HG02798 (cell line): Measurements from ENCODE around the gene CNTNAP2.
A peak's percentile ranks its signal among the peaks of the same experiment; 100 is the strongest.

Experiments used
- ATAC-seq: cut with Tn5 transposase; IDR thresholded peaks from one replicate; pipeline ENCODE4 v1.9.1; 2021; ENCODE audit warnings: mild to moderate bottlenecking; ENCODE audit not compliant: unreplicated experiment, poor library complexity

Gene CNTNAP2

GRCh38 chr7:147915781-147916180, 1799.2 kb downstream of the CNTNAP2 start:
- no peak for ATAC-seq

GRCh38 chr7:147916573-147916972, 1800.0 kb downstream of the CNTNAP2 start:
- no peak for ATAC-seq

GRCh38 chr7:147923841-147924240, 1807.2 kb downstream of the CNTNAP2 start:
- ATAC-seq = no peak

GRCh38 chr7:147937428-147937827, 1820.8 kb downstream of the CNTNAP2 start:
- no peak for ATAC-seq

- ATAC-seq = no peak
Observed at GRCh38 chr7:147941381-147941780, 1824.8 kb downstream of the CNTNAP2 start.

- ATAC-seq = no peak
Observed at GRCh38 chr7:147944321-147944720, 1827.7 kb downstream of the CNTNAP2 start.

GRCh38 chr7:147952918-147953317, 1836.3 kb downstream of the CNTNAP2 start:
- ATAC-seq = no peak

- ATAC-seq = no peak
Observed at GRCh38 chr7:147968046-147968610, 1851.5 kb downstream of the CNTNAP2 start.

- ATAC-seq = no peak
Observed at GRCh38 chr7:147971606-147972110, 1855.1 kb downstream of the CNTNAP2 start.

- no peak for ATAC-seq
Observed at GRCh38 chr7:147978201-147978600, 1861.6 kb downstream of the CNTNAP2 start.

- ATAC-seq = no peak
Observed at GRCh38 chr7:147978651-147979050, 1862.0 kb downstream of the CNTNAP2 start.

- peak; percentile 83 for ATAC-seq
Observed at GRCh38 chr7:147980826-147981813, 1864.5 kb downstream of the CNTNAP2 start.

- ATAC-seq = no peak
Observed at GRCh38 chr7:147982307-147982706, 1865.7 kb downstream of the CNTNAP2 start.

GRCh38 chr7:147984265-147984664, 1867.7 kb downstream of the CNTNAP2 start:
- ATAC-seq = no peak

GRCh38 chr7:147990079-147990478, 1873.5 kb downstream of the CNTNAP2 start:
- ATAC-seq = no peak

- ATAC-seq = no peak
Observed at GRCh38 chr7:147990942-147991341, 1874.3 kb downstream of the CNTNAP2 start.

- ATAC-seq = no peak
Observed at GRCh38 chr7:147992698-147993097, 1876.1 kb downstream of the CNTNAP2 start.

GRCh38 chr7:147997636-147998035, 1881.0 kb downstream of the CNTNAP2 start:
- ATAC-seq = no peak

- ATAC-seq = no peak
Observed at GRCh38 chr7:147999962-148000361, 1883.4 kb downstream of the CNTNAP2 start.

- ATAC-seq = no peak
Observed at GRCh38 chr7:148011753-148012152, 1895.2 kb downstream of the CNTNAP2 start.

GRCh38 chr7:148014001-148014400, 1897.4 kb downstream of the CNTNAP2 start:
- no peak for ATAC-seq
